ENCODE results near the gene ARMH3. TPM values are rescaled to one million over a fixed set of nuclear protein-coding genes. Genes with fewer than 3 reads are reported as not detected.
"Not testable (repeated sequence)": the region's sequence is repeated elsewhere in the genome, so short reads cannot be mapped to it uniquely, and the experiment has no call there.

The ARMH3 gene
- polyA plus RNA-seq, 1 experiment = 19.8 TPM

GRCh38 chr10:102046095-102046494 lies 9.9 kb downstream of the ARMH3 start:
- TF ChIP-seq, protein P1, sequence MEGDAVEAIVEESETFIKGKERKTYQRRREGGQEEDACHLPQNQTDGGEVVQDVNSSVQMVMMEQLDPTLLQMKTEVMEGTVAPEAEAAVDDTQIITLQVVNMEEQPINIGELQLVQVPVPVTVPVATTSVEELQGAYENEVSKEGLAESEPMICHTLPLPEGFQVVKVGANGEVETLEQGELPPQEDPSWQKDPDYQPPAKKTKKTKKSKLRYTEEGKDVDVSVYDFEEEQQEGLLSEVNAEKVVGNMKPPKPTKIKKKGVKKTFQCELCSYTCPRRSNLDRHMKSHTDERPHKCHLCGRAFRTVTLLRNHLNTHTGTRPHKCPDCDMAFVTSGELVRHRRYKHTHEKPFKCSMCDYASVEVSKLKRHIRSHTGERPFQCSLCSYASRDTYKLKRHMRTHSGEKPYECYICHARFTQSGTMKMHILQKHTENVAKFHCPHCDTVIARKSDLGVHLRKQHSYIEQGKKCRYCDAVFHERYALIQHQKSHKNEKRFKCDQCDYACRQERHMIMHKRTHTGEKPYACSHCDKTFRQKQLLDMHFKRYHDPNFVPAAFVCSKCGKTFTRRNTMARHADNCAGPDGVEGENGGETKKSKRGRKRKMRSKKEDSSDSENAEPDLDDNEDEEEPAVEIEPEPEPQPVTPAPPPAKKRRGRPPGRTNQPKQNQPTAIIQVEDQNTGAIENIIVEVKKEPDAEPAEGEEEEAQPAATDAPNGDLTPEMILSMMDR (IDR thresholded peaks at IDR 0.05; ENCODE audit: low read depth, low read length) = no peak
- H3K4me3 ChIP-seq (ENCODE audit: low read depth, low read length) = no peak overlapping the region
- POLR2A ChIA-PET = no interaction called here
- no peaks in the 10 kb centered on the region for H3K9me3 ChIP-seq (ENCODE audit: control insufficient read depth, insufficient read depth, low read length)
- no peak overlapping the region for H3K27ac ChIP-seq (ENCODE audit: low read depth, low read length)
- CTCF ChIA-PET = no interaction called here
- no peaks in the 10 kb centered on the region for H3K27me3 ChIP-seq (ENCODE audit: control insufficient read depth, insufficient read depth, low read length)
- DNase-seq (ENCODE audit: low read depth, low spot score) = no peak

- POLR2A ChIA-PET = no interaction called here
- H3K9me3 ChIP-seq (ENCODE audit: control insufficient read depth, insufficient read depth, low read length) = no peaks in the 10 kb centered on the region
- H3K27me3 ChIP-seq (ENCODE audit: control insufficient read depth, insufficient read depth, low read length) = no peaks in the 10 kb centered on the region
- H3K27ac ChIP-seq (ENCODE audit: low read depth, low read length) = no peak overlapping the region
- H3K4me3 ChIP-seq (ENCODE audit: low read depth, low read length) = no peak overlapping the region
- CTCF ChIA-PET = no interaction called here
- TF ChIP-seq, protein P1 (IDR thresholded peaks at IDR 0.05; ENCODE audit: low read depth, low read length) = no peak
- no peak for DNase-seq (ENCODE audit: low read depth, low spot score)
These were observed 10.7 kb downstream of the ARMH3 start for GRCh38 chr10:102045292-102045691.

DNA sequence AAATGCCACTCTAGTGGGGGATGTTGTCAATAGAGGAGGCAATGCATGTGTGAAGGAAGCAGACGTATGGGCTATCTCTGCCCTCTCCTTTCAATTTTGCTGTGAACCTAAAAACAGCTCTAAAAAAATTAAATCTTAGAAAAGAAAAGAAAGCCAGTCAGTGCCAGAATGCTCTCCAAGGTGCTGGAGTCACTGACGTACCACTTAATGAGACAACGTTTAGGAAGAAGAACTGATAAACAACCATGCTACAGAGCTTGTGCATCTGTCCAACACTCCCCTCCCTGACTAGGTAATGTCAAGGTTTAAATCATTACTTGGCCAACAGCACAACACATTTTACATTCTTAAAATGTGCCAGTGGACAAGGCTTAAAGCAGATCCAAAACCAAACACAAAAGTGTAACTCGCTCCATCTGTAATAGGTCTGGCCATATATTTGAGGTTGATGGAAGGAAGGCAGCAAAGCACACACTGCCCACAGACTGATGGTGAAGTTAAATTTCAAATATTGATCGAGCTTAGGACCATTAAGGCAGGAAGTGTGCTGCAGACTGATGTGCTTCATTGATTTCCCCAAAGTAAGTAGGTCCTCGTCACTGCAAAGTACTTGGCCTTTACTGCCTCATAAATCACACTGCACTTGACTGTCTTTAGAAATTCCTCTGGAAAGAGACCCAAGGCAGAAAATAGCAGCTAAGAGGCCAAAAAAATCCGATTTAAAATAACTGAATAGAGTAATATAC lies 15.5 kb downstream of the ARMH3 start:
- TF ChIP-seq, protein P1 (IDR thresholded peaks at IDR 0.05; ENCODE audit: low read depth, low read length) = no peak

GRCh38 chr10:102038410-102038809 lies 17.6 kb downstream of the ARMH3 start:
- TF ChIP-seq, protein P1 (IDR thresholded peaks at IDR 0.05; ENCODE audit: low read depth, low read length) = no peak
- no peaks in the 10 kb centered on the region for H3K27me3 ChIP-seq (ENCODE audit: control insufficient read depth, insufficient read depth, low read length)
- no peak for DNase-seq (ENCODE audit: low read depth, low spot score)
- H3K9me3 ChIP-seq (ENCODE audit: control insufficient read depth, insufficient read depth, low read length) = no peaks in the 10 kb centered on the region; the same call in 1 of the 2 replicates
- ChIA-PET CTCF (interaction anchor here (1.1 to 1.4 kb wide), 2 partner anchors 35 to 199 kb away, joined by 6 read pairs; no protein-coding TSS in a partner anchor), POLR2A (no interaction called here)
- H3K27ac ChIP-seq (ENCODE audit: low read depth, low read length) = no peak overlapping the region
- H3K4me3 ChIP-seq (ENCODE audit: low read depth, low read length) = no peak overlapping the region

More for the DNA sequence above, 15.5 kb downstream of the ARMH3 start:
- H3K9me3 ChIP-seq (ENCODE audit: control insufficient read depth, insufficient read depth, low read length) = no peaks in the 10 kb centered on the region; the same call in 1 of the 2 replicates
- no peak for DNase-seq (ENCODE audit: low read depth, low spot score)
- CTCF ChIA-PET = interaction anchor here (0.5 to 1.6 kb wide), 6 partner anchors 28 to 200 kb away, joined by 3 to 7 read pairs (median 4); no protein-coding TSS in a partner anchor
- POLR2A ChIA-PET = interaction anchor here (0.6 kb wide), 1 partner anchor 11 kb away, joined by 3 read pairs; no protein-coding TSS in a partner anchor
- H3K27me3 ChIP-seq (ENCODE audit: control insufficient read depth, insufficient read depth, low read length) = no peaks in the 10 kb centered on the region
- no peak overlapping the region for H3K4me3 ChIP-seq (ENCODE audit: low read depth, low read length)
- H3K27ac ChIP-seq (ENCODE audit: low read depth, low read length) = no peak overlapping the region

GRCh38 chr10:102035807-102036206 lies 20.2 kb downstream of the ARMH3 start:
- POLR2A ChIA-PET; CTCF ChIA-PET; H3K27me3 ChIP-seq (ENCODE audit: control insufficient read depth, insufficient read depth, low read length); H3K4me3 ChIP-seq (ENCODE audit: low read depth, low read length); H3K27ac ChIP-seq (ENCODE audit: low read depth, low read length); DNase-seq (ENCODE audit: low read depth, low spot score); H3K9me3 ChIP-seq (ENCODE audit: control insufficient read depth, insufficient read depth, low read length): not testable (repeated sequence)
